T1000 (cell line): ENCODE measurements around the gene GTF3C2.

Experiments
- DNase-seq: peaks from one replicate; lab custom pipeline; 2025; ENCODE audit warnings: mixed read lengths; lab: John Stamatoyannopoulos, UW

The GTF3C2 gene

DNA sequence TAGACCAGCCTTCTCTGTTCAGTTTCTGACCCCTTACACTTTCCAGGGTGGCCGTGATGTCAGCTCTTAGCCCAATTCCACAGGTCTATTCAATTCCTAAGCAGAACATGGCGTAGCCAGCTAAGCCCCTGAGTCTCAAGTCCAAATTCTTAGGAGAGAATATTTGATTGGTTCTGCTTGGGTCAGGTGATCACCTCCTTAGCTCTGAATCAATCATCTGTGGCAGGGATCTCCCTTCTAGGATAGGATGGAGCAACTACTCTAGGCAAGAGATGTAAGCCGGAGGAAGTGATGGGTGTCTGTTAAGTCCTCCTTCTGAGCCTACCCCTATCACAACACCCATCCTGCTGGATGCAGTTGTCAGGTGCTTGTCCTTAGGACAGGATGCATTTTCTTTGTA lies 59.4 kb downstream of the GTF3C2 start:
- no peak for DNase-seq

DNA sequence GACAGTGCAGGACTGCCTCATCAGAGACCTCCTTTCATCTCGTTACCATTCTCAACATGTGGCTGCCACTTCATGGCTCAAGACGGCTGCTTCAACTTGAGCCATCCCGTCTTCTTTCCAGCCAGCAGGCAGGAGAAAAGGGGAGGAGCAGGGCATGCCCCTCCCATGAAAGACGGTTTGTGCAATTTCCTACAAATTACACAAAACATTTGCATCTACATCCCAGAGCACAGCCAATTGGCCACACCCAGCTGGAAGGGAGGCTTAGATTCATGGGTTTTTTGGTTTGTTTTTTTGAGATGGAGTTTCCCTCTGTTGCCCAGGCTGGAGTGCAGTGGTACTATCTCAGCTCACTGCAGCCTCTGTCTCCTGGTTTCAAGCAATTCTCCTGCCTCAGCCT lies 60.1 kb downstream of the GTF3C2 start:
- no peak for DNase-seq

DNA sequence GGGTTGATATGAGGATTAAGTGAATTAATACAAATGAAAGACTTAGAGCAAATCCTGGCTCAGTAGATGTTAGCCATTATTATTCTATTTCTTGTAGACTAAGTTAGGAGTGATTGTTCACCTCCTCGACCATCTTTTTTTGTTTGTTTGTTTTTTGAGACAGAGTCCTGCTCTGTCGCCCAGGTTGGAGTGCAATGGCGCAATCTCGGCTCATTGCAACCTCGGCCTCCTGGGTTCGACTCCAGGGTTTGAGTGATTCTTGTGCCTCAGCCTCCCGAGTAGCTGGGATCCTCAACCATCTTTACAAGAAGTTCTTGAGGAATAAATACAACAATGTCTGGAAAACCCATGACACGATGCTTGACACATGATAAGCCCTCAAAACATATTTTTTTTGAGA lies 61.6 kb downstream of the GTF3C2 start:
- DNase-seq: no peak

DNA sequence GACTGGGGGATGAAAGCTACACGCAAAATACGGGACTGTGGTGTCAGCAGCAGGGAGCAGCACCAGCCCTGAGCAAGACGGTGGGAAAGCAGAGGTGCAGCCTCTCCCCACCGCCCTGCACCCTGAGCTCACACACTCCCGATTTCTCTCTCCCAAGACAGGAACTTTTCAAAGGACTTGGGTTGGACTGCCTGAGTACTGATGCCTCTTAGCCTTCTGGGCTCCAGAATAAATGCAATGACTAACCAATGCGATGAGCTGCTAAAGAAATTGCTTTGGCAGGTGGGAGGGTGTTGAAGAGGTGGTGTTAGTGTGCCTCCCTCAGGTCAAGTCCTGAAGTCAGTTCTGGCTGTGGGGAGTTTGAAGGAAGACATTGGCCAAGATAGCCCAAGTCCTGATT lies 64.7 kb downstream of the GTF3C2 start:
- no peak for DNase-seq

DNA sequence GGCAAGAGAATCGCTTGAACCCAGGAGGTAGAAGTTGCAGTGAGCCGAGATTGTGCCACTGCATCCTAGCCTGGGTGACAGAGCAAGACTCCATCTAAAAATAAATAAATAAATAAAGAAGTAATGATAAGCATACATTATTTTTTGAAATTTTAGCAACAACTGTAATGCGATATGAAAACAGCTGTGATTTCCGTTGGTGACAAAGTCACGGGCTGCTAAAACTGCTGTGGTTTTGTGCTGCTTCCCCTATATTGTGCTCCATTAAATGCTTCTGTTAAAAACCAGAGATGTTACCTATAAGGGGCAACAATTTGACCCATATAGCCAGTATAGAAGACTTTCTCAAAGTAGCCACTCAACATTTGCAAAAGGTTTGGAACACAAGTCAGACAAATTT lies 66.0 kb downstream of the GTF3C2 start:
- no peak for DNase-seq

DNA sequence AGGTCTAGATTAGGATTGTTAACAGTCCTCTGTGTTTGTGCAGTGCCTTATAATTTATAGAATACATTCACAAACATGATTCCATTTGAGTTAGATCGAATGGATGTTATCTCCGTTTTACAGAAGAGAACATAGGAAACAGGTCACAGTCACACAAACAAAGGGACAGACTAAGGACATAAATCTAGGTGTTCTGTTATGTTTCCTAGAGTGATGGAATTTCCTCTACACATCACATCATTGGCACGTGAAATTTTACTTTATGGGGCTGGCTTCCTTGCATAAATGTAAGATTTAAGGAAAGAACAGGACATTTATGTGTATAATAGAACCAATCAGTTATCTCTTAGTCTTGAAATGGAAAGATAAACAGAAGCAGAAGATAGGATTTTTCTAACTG lies 68.0 kb downstream of the GTF3C2 start:
- DNase-seq: no peak

DNA sequence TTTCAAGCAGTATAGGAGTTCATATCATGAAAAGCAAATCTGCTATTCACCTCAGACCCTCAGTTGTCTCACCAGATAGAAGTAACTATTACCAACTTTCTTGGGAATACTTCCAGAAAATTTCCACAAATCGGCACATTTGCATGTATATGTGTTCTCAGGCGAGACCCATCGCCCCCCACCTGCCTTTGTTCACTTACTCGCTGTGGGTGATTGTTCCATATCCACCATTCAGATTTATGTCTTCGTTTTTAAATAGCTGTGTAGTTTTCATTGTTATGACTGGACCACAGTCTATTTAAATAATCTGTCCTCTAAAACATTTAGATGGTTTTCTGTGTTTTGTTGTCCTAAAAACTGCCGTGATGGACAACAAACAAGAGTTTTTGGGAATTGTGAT lies 71.1 kb downstream of the GTF3C2 start:
- DNase-seq: no peak

DNA sequence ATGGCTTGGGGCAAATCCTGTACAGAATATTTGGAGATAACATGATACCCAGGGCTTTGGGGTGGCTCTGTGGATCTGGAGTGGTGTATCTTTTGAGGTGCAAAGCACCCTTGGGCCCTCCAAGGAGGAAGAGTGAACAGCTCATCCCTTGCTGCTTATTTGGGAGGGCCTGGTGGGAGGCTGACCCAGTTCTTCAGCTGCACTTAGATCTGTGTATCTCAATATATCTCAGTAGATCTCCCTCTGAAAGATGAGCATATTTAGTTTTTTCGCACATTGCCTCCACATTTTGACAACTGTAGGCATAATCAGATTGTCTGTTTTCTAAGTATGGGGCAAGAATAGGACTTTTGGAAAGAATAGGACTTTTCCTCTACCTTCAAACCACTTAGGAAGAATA lies 71.6 kb downstream of the GTF3C2 start:
- no peak for DNase-seq

DNA sequence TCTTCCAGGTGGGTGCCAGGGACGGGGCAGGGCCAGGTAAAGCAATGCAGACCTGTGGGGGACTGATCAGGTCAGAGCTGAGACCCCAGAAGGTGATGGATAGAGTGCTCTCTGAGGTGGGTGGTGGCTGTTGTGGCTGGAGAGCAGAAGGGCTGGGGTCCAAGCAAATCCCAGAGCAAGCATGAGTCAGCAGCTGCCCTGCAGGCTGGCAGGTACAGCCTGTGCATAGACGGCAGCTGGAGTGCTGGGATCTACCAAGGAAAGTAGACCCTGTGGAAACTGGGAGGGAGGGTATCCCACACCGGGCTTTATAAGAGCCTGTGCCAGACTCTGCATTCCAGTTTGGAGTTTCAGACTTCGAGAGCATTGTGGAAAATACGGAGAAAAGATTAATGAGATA lies 73.7 kb downstream of the GTF3C2 start:
- DNase-seq: no peak

DNA sequence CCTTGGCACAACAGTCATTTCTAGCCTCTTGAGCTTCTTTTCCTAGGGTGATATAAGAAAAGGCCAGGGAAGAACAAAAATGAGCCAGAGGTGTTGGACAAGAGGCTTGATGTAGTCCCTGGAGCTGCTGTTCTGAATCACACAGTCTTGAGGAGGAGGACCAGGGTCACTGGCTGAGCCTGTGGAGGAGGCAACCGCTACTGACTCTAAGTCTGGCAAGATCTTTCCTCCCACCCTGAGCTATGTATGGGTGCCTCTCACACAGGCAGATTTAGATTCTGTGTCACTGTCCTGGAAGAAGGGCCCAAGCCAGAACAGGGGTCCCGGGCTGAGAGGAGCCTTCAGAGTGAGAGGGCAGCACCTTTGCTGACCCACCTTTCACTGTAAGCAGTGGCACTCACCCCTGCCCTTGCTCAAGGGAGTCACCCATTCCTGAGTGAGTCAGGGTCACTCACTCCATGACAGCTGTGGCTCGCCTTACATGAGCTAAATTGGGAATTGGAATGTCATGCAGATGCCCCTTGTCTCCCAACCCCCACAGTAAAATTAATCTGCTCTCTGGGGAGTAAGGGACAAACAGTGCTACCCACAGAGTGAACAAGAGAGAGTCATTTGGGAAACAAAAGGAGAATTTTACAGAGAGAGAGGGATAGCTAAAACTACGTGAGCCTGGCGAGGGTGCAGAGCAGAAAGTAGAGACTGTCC lies 74.6 kb downstream of the GTF3C2 start, which contains the start of gene TRIM54:
Gene TRIM54 (plus strand): TSS at position 575 of the 705 bp plus-strand sequence. CDS start 303 bp downstream, outside the sequence.
- DNase-seq: no peak

DNA sequence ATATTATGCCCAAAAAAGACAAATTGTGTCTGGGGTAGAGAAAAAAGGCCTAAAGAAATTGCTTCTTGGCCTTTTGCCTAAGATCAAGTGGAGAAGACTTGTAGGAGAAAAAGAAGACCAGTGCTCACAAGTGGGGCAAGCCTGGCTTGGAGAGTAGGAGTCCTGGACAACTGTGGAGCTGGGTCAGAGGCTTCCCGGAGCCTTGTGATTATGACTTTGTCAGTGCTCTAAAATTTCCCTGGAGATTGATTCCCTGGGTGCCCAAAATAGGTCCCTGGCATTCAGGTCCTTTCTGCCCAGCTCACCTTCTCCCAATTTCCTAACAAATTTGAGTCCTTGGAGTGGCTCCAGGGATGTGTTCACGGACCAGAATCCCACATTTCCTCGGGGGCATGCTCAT lies 75.1 kb downstream of the GTF3C2 start:
- no peak for DNase-seq

DNA sequence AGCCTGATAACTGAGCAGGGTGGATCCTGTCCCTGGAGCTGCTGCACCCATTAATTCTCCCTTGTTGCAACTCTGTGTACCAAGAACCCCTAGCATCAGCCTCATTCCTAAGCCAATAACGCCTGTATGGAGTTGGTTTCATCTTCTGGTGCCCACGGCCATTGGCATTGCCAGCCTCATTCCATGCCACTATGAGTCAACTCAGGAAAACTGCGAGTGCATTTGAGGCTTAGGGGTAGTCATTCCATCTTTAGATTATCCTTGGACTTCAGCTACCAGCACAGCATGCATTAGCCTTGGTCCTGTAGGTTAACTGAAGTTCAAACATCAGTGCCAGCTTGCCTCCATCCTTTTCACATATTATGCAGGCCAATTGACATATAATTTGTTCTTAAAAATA lies 75.7 kb downstream of the GTF3C2 start:
- no peak for DNase-seq

DNA sequence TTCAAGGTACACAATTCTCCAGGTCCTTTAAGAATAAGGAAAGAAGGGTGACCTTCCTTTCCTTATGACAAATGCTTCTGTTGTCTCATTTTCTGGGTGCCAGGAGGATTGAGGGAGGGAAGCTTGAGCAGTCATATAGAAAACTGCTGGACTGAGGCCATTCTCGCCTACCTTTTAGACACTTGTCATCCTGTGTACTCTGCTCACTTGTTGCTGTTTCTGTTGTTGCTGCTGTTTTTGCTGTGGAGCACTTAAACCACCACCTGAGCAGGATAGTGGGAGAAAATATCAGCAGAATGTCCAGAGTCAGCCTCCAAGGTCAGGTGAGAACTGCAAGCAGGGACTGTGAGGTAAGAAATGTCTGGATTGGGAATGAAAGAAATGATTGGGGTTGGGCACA lies 78.6 kb downstream of the GTF3C2 start:
- DNase-seq: no peak
